ENCODE results near the gene PTP4A2. TPM values are rescaled to one million over a fixed set of nuclear protein-coding genes. Genes with fewer than 3 reads are reported as not detected.

Gene PTP4A2
- total and polyA plus RNA-seq, 2 of the 8 experiments (the other 6 are each of a cell fraction or from before 2014, with no cell fraction given): 87.4 to 214 TPM

DNA sequence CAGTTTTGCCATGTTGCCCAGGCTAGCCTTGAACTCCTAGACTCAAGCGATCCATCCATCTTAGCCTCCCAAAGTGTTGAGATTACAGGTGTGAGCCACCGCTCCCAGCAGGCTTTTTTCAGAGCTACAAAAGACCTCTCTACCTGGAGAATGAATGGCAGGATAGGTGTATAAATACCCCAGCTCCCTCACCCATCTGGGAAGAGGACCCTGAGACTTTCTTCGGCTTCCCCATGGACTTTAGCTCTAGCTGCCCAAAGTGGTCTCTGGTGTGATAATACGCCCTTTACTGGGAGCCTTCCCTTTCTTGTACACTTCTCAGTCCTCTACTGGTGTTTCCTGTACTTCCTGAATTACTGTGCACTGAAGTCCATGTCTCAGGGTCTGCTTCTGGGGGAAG is 60.6 kb downstream of the PTP4A2 start:
- no peaks in the 10 kb centered on the region for H3K79me2 ChIP-seq (ENCODE audit: control insufficient read depth in 1 of 2, insufficient read depth in 2 of 2, low read length in 2 of 2)
- H2AFZ ChIP-seq (ENCODE audit: low read length): 0 out of 2 replicates have a peak overlapping the region, but pooled peaks have one; percentile 20
- H3K18ac ChIP-seq (ENCODE audit: extremely low read depth, low read length): no peak overlapping the region
- H3K14ac ChIP-seq (ENCODE audit: insufficient read length): no peak overlapping the region
- no peak for FAIRE-seq
- no peak overlapping the region for H2BK20ac ChIP-seq (ENCODE audit: low read length)
- H2BK120ac ChIP-seq (replicated peaks; ENCODE audit: low read depth, low read length): no peak overlapping the region
- H3K23ac ChIP-seq (ENCODE audit: insufficient read length): no peak overlapping the region
- H4K8ac ChIP-seq (ENCODE audit: extremely low read depth, insufficient read depth, low read length): no peak overlapping the region
- H3K9ac ChIP-seq (replicated peaks in 1 of 4; ENCODE audit: extremely low read depth in 1 of 4, low read depth in 3 of 4, low read length in 3 of 4): no peak overlapping the region
- H3K9me3 ChIP-seq (ENCODE audit: insufficient read depth in 2 of 2, low read depth in 1 of 2, low read length in 1 of 2): no peaks in the 10 kb centered on the region
- H3K56ac ChIP-seq (replicated peaks; ENCODE audit: insufficient read length, low read depth, low read length): no peak overlapping the region
- no peaks in the 10 kb centered on the region for H3K27me3 ChIP-seq (replicated peaks in 1 of 4; ENCODE audit: control insufficient read depth in 3 of 4, extremely low read depth in 1 of 4, insufficient read depth in 3 of 4, low read length in 3 of 4)
- no peak overlapping the region for H3K4me2 ChIP-seq (ENCODE audit: insufficient read depth in 1 of 2, low read depth in 2 of 2, low read length in 2 of 2)
- ChIA-PET CTCF (ENCODE audit: partially characterized antibody) (interaction anchor here (0.6 kb wide), 1 partner anchor 523 kb away, joined by 3 read pairs; no protein-coding TSS in a partner anchor), POLR2A (ENCODE audit: partially characterized antibody) (interaction anchor here (0.5 to 1.0 kb wide), 3 partner anchors 13 to 120 kb away, joined by 3 read pairs; no protein-coding TSS in a partner anchor)
- no peak for DNase-seq (ENCODE audit: low read depth in 1 of 2, low spot score in 2 of 2)
- no peaks in the 10 kb centered on the region for H3K36me3 ChIP-seq (ENCODE audit: control insufficient read depth in 2 of 4, insufficient read depth in 4 of 4, low read length in 3 of 4)
- no peaks in the 10 kb centered on the region for H4K20me1 ChIP-seq (replicated peaks in 1 of 2; ENCODE audit: control insufficient read depth in 1 of 2, insufficient read depth in 2 of 2, low read length in 2 of 2)
- H2BK15ac ChIP-seq (ENCODE audit: low read length): no peak overlapping the region
- 68% methylated on average over 4 of the region's 4 CpGs; no CpG with 5 or more reads in 1 of the 2 experiments for WGBS, 2 experiments (ENCODE audit: extremely low coverage in 1 of 2, insufficient coverage in 1 of 2, insufficient read length in 1 of 2, insufficient replicate concordance in 2 of 2, low coverage in 1 of 2, low lambda C conversion rate in 2 of 2, missing lambda C conversion rate in 1 of 2)
- no peak overlapping the region for H2BK5ac ChIP-seq (ENCODE audit: low read depth, low read length)
- TF ChIP-seq TCF12 (IDR thresholded peaks at IDR 0.05; ENCODE audit: low read depth, low read length) (no peak), JUN (IDR thresholded peaks at IDR 0.05; ENCODE audit: low read depth, low read length) (no peak), CHD1 (IDR thresholded peaks at IDR 0.05; ENCODE audit: low read depth, low read length) (no peak), NRF1 (IDR thresholded peaks at IDR 0.05; ENCODE audit: low read depth, low read length) (no peak), BRCA1 (IDR thresholded peaks at IDR 0.05; ENCODE audit: low read depth, low read length) (no peak), SAP30 (IDR thresholded peaks at IDR 0.05; ENCODE audit: insufficient read depth, insufficient replicate concordance, low read length) (no peak)
- no peak overlapping the region for H2BK12ac ChIP-seq (ENCODE audit: low read depth, low read length)
- no peaks in the 10 kb centered on the region for H3K23me2 ChIP-seq (ENCODE audit: low read depth, low read length)
- no peak overlapping the region for H3K27ac ChIP-seq (ENCODE audit: low read depth, low read length)
- H3K4me1 ChIP-seq (replicated peaks in 1 of 4; ENCODE audit: control insufficient read depth in 3 of 4, insufficient read depth in 4 of 4, low read length in 3 of 4): no peaks in the 10 kb centered on the region
- H3K4me3 ChIP-seq (ENCODE audit: extremely low read depth in 1 of 4, insufficient read depth in 2 of 4, low read depth in 3 of 4, low read length in 4 of 4): no peak overlapping the region
- H4K91ac ChIP-seq (replicated peaks; ENCODE audit: insufficient read length, low read length): no peak overlapping the region
- no peak overlapping the region for H3K4ac ChIP-seq (replicated peaks; ENCODE audit: insufficient read length, low read depth, low read length)
- no peak overlapping the region for H4K5ac ChIP-seq (ENCODE audit: insufficient read length, low read depth, low read length)
- H2AK5ac ChIP-seq (ENCODE audit: low read depth, low read length): no peak overlapping the region
- no peaks in the 10 kb centered on the region for H3K79me1 ChIP-seq (ENCODE audit: low read depth, low read length)
